GM21526 (cell line): ENCODE data around the gene ZNF664.

Source experiments
- ATAC-seq: cut with Tn5 transposase; IDR thresholded peaks from one replicate; pipeline ENCODE4 v1.9.1; 2021; ENCODE audit warnings: moderate library complexity; ENCODE audit not compliant: unreplicated experiment, low FRiP score

Gene ZNF664

GRCh38 chr12:124049451-124050094, 76.6 kb downstream of the ZNF664 start:
- ATAC-seq, result no peak

- ATAC-seq, result no peak
Observed at GRCh38 chr12:124053851-124054250, 80.8 kb downstream of the ZNF664 start.

- ATAC-seq, result no peak
Observed at GRCh38 chr12:124055066-124055465, 82.1 kb downstream of the ZNF664 start.

GRCh38 chr12:124057691-124058090, 84.7 kb downstream of the ZNF664 start:
- ATAC-seq, result no peak

- no peak for ATAC-seq
Observed at GRCh38 chr12:124059752-124060151, 86.7 kb downstream of the ZNF664 start.
